Measurements from ENCODE around the gene BPIFB2. TPM values are rescaled to one million over a fixed set of nuclear protein-coding genes. Genes with fewer than 3 reads are reported as not detected.

The BPIFB2 gene
- polyA plus RNA-seq, 4 donors, result not detected

DNA sequence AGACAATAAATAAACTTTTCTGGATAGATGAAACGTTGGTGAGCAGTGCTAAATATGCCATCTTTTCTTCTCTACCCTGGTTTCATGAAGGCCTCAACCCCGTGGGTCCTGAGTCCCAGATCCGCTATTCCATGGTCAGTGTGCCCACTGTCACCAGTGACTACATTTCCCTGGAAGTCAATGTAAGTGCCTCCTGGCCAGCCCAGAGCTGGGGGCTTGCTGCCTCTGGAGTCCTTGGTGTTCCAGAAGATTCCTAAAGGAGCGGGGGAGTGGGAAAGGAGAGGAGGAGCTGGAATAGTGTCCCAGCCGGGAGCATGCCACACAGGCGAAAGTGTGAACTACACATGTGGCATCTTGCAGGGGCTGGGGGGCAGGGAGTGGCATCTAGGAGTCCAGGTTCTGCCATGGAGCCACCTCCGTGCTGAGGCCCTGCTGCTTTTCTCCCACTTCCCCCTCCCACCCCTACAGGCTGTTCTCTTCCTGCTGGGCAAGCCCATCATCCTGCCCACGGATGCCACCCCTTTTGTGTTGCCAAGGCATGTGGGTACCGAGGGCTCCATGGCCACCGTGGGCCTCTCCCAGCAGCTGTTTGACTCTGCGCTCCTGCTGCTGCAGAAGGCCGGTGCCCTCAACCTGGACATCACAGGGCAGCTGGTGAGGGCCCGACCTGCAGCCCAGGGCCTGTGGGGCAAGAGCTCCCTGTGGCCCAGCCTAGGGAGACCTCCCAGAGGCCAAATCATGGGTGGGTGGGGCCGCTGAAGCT is 10.8 kb downstream of the BPIFB2 start:
- DNase-seq (ENCODE audit: low read depth in 4 of 4, low spot score in 3 of 4), result no peak

DNA sequence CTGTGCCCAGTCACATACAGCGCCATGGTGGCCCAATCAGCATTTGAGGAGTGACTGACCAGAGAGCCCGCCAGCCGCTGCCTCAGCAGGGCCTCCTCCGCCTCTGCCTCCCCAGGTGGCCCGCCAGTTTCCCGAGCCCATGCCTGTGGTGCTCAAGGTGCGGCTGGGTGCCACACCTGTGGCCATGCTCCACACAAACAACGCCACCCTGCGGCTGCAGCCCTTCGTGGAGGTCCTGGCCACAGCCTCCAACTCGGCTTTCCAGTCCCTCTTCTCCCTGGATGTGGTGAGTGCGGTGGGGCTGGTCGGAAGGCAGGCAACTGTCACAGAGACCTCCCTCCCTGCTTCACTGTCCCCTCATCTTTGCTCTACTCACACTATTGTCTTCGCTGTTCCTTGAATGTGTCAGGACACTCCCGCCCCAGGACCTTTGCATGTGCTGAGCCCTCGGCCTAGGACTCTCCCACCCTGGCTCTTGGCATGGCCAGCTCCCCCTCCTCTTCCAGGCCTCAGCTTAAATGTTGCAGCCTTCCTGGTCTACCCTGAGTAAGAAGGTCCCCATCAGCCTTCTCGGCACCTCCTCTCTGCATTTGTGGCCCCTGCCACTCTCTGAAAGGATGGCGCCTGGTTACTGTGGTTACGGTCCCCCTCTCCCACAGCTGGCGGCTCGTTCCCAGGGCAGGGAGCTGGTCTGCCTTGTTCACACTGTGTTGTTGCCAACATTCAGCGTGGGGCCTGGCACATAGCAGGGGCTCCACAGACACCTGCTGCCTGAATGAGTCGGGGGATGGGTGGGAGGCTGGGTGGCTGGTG is 12.2 kb downstream of the BPIFB2 start:
- no peak for DNase-seq (ENCODE audit: low read depth in 4 of 4, low spot score in 3 of 4)

DNA sequence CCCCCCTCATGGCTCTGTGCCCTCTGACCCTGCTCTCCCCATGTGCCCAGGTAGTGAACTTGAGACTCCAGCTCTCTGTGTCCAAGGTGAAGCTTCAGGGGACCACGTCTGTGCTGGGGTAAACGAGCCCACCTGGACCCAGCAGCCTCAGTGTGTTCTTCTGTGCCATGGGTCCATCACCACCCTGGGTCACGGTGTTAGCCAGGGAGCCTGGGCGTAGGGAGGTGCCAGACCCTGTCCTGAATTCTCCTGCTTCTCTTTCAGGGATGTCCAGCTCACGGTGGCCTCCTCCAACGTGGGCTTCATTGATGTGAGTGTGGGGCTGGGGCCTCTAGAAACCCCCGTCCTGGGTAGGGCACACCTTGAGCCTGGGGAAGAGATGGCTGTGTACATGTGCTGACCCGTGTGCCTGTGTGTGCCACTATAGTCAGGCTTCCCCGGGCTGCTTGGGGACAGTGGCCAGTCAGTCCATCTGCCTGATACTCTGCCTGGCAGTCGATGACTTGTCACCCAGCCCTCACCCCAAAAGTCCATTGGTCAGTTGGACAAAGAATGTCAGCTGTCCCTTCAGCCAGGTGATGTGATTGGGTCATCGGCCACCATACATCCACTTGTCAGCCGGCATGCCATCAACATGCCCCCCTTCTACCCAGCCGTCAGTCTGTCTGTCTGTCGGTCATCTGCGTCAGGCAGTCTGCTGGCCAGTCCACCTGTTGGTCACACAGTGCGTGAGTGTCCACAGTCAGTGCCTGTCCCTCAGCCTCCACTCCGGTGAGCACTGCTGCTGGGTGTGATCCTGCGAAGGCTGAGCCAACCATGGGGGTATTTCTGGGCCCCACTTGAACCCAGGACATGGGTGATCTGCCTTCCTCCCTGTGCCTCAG is 13.0 kb downstream of the BPIFB2 start:
- DNase-seq (ENCODE audit: low read depth in 4 of 4, low spot score in 3 of 4), result no peak

DNA sequence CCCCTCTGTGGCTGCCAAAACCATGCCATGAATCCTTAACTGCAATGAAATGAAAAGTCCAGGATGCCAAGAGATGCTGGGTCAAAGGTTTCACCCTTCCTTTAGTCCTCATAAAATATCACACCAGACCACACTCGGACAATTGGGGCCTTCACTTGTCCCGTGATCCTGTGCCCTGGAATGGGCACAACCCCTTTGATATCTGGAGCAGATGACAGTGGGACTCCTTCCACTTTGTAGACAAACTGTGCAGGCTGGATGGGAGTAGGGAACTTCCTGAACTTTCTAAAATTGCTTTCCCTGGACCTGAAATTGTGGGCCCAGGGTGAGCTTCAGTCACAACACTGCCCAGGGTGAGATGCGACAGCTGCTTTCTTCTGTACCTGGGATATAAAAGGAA is 14.4 kb downstream of the BPIFB2 start:
- no peak for DNase-seq (ENCODE audit: low read depth in 4 of 4, low spot score in 3 of 4)

DNA sequence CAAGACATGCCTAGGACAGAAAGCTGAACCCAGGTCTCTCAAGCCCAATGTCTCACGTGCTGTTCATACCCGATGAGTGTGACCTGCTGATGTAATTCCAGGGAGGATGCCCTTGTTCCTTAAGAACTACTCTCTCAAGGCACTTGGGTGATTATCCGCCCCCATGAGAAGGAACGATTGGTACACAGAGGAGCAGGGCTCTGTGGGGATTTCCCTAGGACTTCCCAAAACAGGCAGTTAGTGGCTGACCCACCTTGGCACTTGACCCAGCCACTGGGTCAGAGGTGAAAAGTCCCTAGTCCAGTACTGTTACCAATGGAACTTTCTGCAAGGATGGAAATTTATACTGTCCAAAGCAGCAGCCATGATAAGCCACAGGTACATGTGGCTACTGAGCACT is 14.8 kb downstream of the BPIFB2 start:
- no peak for DNase-seq (ENCODE audit: low read depth in 4 of 4, low spot score in 3 of 4)

DNA sequence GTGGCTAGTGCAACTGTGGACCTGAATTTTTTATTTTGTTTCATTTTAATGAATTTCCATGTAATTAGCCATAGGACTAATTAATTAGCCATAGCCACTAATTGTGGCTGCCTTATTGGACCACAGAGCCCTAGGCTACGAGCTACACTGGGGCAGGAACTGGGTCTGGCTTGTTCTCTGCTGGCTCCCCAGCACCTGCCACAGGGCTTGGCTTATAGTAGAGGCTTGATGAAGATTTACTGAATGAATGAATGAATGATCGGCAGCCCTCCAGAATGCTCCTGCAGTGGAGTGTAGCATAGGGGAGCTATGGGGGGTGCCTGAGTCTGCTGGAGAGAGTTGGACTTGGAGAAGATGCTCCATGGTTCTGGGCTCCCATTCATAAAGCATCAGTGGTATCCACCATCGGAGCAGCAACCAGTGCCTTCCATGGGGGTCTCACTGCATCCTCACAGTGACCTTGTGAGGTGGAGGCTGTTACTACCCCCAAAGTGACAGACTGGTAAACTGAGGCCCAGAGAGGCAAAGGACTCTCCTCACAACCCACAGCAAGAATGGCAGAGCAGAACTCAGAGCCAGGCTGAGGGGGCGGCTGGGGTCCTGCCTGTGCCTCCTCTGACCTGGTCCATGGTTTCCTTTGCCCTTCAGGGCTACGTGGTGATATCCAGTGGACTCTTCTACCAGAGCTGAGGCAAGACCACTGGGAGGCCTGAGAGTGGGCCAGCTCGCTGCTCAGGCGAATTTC is 15.4 kb downstream of the BPIFB2 start:
- DNase-seq (ENCODE audit: low read depth in 4 of 4, low spot score in 3 of 4), result no peak

DNA sequence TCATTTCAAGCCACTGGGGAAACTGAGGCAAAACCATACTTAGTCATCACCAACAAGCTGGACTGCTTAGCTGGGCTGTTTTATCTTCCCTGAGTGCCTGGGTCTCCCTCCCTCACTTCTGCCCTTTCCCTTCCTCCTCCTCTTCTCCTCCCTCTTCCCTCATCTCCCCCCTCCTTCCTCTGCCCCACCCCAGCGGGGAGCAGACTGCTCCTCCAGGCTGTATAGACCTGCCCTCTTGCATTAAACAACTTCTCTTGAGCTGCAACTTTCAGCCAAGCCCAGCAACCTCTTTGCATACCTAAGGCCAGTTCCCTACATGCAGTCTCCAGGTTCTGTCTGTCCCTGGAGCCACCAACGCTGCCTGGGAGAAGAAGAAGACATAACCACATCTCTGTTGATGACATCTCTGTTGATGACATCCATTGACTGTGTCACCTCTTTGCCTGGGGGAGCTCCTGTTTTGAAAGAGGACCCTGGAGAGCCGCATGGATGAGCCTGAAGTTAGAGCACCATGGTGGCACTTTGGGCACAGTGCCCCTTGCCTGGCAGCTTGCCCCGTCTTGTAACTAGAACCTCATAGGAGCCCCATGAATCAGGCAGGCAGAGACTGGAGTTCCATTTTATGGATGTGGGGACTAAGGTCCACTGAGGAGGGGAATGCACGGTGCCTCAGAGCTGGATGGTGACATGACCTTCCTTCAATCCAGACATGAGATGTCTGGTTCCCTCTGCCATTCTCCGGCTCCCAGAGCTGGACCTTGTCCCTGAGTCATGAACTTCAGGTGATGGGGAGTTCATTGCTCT is 16.1 kb downstream of the BPIFB2 start:
- DNase-seq (ENCODE audit: low read depth in 4 of 4, low spot score in 3 of 4), result no peak

DNA sequence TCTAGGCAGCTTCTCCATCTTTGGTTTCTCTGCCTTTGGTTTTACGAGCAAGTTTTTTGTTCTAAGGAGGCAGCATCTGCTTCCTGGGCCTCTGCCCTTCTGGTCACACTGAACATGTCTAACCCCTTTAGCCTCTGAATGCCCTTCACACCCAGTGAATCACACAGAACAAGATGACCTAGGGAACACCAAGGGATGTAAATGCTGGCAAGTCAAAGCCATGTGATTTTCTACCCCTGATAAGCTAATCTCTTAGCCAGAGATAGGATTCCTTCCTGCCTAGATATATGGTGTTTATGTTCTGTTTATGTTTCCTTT is 16.7 kb downstream of the BPIFB2 start:
- DNase-seq (ENCODE audit: low read depth in 4 of 4, low spot score in 3 of 4), result no peak

DNA sequence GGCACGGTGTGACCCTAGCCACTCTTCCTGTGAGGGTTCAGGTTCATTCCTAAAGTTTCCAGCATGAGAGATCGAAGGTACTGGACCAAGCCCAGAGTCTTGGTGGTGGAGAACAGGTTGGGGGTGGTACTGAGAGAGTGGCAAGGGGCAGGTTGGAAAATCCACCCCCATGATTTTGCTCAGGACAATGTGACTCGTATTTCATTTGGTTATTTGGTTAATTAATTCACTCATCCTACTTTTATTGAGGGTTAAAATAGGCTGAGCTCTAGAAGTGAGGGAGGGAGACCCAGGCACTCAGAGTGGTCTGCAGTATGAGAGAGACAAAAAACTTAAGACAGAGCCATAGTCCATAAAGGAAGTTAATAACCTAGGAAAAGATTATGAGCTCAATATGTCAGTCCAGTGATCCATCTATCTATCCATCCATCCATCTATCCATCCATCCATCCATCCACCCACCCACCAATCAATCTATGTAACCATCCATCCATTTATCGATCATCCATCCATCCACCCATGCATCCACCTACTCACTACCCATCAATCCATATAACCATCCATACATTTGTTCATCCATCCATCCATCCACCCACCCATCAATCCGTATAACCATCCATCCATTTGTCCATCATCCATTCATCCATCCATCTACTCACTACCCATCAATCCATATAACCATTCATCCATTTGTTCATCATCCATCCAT is 17.3 kb downstream of the BPIFB2 start:
- no peak for DNase-seq (ENCODE audit: low read depth in 4 of 4, low spot score in 3 of 4)

DNA sequence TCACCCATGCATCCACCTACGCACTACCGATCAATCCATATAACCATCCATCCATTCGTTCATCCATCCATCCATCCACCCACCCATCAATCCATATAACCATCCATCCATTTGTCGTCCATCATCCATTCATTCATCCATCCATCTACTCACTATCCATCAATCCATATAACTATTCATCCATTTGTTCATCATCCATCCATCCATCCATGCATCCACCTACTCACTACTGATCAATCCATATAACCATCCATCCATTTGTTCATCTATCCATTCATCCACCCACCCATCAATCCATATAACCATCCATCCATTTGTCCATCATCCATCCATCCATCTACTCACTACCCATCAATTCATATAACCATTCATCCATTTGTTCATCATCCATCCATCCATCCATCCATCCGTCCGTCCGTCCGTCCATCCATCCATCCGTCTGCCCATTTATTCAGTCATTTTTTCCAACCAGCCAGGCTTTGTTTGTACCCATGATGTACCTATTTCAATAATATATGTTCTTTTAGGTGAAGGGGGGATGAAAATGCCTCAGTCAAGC is 17.9 kb downstream of the BPIFB2 start:
- DNase-seq (ENCODE audit: low read depth in 4 of 4, low spot score in 3 of 4), result no peak

DNA sequence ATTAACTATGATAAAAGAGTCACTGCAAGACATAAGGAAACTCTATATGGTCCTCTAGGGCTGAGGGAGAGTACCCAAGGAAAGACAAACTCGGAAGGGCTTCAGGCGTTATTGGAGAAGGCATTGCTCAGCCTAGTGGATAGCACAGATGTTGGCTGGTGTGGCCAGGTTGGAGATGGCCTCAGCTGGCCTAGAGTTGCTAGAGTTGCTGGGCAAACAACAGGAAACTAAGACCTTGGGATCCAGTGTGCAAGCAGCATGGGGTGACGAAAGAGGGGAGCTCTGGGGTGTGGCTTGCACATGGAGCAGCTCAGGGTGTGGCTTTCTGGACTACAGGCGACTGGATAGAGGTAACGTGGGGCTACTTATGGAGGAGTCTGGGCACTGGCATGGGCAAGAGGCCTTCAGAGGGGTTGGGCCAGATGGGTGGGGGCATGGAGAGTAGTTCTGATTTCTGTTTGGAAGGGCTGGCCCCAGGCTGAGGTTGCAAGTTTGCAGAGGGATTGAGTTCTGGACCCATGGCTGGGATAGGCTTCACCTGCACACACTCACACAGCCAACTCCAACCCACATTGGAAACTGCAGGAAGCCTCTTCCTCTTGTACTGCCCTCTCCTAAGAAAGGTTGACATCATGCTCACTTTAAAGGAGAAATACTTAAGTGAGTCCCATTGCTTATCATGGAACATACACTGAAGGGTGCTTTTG is 18.7 kb downstream of the BPIFB2 start:
- DNase-seq (ENCODE audit: low read depth in 4 of 4, low spot score in 3 of 4), result no peak

DNA sequence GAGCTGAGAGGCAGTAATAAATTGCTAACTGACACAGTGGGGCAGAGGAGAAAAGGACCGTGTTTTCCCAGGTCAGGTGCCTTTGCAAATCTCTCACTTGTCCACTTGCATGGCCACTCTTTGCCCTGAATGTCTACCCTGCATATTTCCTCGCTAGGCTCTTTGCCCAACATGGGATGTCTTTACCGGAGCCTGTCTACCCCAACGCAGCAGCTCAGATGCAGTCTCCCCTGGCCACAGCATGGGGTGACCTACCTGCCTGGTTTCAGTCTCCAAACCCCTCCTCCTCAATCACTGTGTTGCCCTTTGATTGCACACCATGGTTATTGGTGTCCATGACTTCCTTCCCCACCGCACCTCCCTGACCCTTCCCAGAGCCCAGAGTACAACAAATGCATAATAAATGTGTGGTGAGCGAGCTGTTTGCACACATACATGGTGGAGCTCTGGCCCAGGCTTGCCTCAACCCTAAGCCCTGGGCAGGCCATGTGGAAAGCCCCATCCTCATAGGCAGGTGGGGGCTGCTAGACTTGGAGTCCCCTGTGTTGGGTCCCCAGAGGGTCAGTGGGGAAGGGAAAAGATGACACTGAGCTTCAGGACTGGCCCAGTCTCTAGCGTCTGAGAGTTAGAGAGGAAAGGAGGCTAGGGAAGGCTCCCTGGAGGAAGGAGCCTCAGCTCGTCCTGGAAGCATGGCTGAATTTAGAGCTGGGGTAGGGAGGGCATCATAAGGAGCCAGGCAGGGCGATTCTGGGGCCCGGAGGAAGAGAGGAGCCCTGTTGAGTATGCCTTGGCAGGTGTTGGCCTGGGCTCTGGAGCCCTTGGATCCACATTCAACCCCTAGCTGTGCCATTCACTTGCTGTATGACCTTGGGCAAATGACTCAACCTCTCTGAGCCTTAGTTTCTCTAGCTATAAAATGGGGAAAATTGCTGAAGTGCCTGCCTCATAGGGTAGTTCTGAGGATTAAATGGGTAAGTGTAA is 19.6 kb downstream of the BPIFB2 start:
- no peak for DNase-seq (ENCODE audit: low read depth in 4 of 4, low spot score in 3 of 4)

DNA sequence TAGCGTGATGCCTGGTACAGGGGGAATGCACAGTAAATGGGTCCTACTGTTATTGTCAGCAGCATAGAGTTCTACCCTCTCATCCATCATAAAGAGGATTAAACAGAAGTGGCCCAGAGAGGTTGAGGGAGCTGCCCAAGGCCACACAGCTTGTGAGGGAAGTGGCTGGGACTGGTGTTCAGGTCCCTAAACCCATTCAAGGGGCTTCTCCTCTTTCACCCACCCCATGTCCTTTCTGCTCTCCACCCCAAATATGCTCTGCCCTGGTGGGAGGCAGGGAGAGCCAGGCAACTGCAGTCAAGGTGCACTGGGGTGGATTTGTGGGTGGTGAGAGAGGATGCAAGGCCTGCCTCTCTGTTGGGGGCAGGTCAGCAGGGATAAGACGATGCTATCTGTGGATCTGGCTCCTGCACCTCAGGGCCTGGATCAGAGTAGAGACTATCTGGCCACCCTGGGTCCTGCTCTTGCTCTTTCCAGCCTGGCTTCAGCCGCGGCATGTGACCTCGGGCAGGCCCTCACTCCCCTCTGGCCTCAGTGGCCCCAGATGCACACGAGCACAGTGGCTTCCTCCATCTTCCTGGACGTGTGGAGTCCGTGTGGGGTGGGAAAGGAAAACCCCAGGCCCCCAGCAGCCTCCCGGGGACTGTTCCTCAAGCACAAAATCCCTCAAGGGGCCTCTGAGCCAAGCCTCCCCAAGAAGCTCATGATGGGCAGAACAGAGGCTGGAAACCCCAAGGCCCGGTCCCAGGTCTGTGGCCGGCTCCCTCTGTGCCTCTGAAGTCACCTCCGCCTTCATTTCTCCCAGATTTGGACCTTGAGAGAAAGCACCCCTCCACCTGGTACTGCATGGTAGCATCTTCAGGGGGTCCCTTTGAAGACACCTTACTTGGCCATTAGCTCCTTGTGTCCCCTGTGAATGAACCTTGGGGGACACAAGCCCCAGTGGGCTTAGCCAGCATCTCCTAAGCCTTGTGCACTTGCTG is 20.6 kb downstream of the BPIFB2 start:
- no peak for DNase-seq (ENCODE audit: low read depth in 4 of 4, low spot score in 3 of 4)

DNA sequence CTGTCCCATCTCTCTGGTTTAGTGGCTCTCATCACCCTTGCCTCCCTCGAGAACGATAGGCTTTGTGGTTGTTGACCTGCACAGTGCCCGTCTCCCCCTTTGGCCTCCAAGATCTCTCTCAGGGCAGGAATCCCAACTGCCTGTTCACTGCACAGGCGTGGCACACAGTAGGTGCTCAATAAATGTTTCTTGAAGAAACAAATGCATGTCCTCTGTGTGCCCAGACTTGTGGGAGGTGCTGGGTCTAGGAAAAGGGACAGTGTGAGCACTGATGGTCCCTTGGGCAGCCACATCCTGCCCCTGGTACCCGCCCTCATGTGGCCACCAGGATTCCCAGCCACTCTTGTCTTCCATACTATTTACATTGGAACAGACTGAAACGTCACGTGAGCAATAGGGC is 21.4 kb downstream of the BPIFB2 start:
- no peak for DNase-seq (ENCODE audit: low read depth in 4 of 4, low spot score in 3 of 4)

DNA sequence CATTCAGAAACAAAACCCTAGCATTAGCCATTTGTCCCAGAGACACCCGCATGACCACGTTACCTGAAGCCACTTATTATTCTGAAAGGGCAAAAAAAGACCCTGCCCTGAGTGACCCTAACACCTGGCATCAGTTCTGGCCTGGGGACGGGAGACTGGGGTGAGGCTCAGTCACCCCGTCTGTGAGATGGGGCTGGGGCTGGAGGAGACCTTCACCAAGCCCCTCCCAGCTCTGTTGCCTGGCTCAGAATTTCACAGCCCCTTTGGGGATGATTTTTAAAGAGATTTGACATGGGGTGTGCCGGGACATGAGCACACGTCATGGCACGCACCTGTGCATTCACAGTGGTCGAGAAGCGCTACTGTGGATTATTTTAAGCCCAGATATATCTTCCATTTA is 22.6 kb downstream of the BPIFB2 start:
- DNase-seq (ENCODE audit: low read depth in 4 of 4, low spot score in 3 of 4), result no peak

DNA sequence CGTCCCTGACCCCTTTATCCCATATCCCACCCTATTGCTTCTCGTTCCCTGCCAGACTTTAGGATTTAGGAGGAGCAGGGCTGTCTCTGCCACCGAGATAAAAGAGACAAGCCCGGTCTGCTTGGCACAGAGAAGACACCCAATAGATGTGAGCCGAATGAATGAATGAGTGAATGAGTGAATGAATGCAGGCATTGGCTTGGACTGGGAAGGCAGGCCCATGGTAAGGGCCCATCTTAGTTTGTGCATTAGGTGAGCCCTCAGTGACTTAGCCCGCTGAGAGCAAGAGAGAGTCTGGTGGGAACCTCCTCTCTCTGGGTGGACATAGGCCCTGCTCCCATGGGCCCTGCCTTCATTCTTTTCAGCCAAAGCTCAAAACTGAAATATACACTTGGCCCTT is 23.1 kb downstream of the BPIFB2 start:
- no peak for DNase-seq (ENCODE audit: low read depth in 4 of 4, low spot score in 3 of 4)

All from right renal pelvis (tissue), 4 donors.